ENCODE measurements around the gene ATRNL1. TPM values are rescaled to one million over a fixed set of nuclear protein-coding genes. Genes with fewer than 3 reads are reported as not detected.

The ATRNL1 gene
- total and polyA plus RNA-seq, 4 donors, result 0.40 to 26.9 (median 5.3) TPM

DNA sequence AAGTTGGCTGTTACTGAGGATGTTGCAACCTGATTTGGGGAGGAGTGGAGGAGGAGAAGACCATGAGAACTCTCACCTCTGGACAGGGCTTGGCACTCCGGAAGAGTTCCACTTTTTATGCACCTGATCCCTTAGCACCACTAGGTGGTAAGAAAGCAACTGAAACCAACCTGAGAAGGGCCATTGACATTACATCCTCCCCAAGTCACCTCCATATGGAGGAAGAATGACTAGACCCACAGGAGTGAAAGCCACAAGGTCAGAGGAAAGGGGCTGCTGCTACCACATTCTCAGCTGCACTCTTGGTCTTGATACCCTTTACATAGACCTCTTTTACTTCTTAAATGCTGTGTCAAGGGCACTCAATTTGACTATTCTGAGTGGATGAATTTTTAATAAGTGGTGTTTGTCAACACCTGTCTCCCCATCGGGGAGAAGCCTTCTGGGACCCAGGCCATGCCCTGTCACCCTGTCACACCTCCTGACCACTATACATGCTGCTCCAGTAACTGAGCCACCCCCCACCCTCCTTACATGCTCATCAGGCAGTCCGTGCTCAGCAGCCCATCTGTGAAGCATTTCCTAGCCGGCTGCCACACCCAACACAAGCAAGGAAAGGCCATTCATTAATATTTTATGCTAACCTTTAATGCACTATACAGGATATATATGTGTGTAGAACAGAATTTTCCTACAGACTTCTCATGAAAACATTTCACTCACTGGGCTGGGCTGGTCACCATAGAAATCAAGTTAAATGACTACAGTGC is 817.0 kb downstream of the ATRNL1 start:
- 84% methylated on average over 4 of the region's 4 CpGs for WGBS
- no peak overlapping the region for H3K4me3 ChIP-seq (ENCODE audit: low read depth in 1 of 3, low read length in 3 of 3)

DNA sequence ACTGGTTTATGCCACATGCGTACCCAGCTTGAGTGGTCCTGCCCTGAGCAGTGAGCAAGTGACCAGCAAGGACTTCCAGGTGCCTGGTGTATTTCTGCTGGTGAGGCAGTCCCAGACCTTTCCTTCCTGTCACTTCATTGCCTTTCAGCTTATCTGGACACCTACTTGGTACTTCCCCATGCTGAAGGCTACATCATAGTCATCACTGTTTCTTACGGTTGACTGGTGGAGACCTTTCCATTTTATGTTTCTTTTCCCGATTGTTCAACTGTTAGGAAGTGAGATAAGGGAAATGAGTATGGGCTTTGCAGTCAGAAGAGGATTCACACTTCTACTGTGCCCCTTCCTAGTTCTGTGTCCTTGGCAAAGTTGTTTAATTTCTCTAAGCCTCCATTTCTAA is 821.3 kb downstream of the ATRNL1 start:
- H3K36me3 ChIP-seq (ENCODE audit: control insufficient read depth in 4 of 4, insufficient read depth in 3 of 4, low read depth in 1 of 4, low read length in 3 of 4), result no peaks in the 10 kb centered on the region
- WGBS, result 95% methylated on average over 3 of the region's 3 CpGs
- H3K4me3 ChIP-seq (ENCODE audit: low read depth in 1 of 3, low read length in 3 of 3), result no peak overlapping the region
- DNase-seq (ENCODE audit: low spot score), result no peak
- no peak overlapping the region for H3K27ac ChIP-seq (ENCODE audit: low read depth in 1 of 2, low read length in 2 of 2)
- H3K9me3 ChIP-seq (ENCODE audit: control insufficient read depth in 4 of 4, low read length in 3 of 4), result no peaks in the 10 kb centered on the region
- no peaks in the 10 kb centered on the region for H3K4me1 ChIP-seq (ENCODE audit: control insufficient read depth in 4 of 4, insufficient read depth in 4 of 4, low read length in 3 of 4)
- H3K9ac ChIP-seq (ENCODE audit: low read depth in 1 of 2, low read length in 2 of 2), result no peak overlapping the region
- H3K27me3 ChIP-seq (ENCODE audit: control insufficient read depth in 4 of 4, insufficient read depth in 4 of 4, low read length in 3 of 4), result peaks cover 0 to 3% (median 0%) of the 10 kb centered on the region in 4 donors
- TF ChIP-seq GABPA (IDR thresholded peaks at IDR 0.05 in 1 of 2, conservative IDR thresholded peaks at IDR 0.05 in 1 of 2) (no peak), JUND (IDR thresholded peaks at IDR 0.05) (no peak), YY1 (IDR thresholded peaks at IDR 0.05) (no peak), HNF4G (IDR thresholded peaks at IDR 0.05) (no peak), SP1 (IDR thresholded peaks at IDR 0.05) (no peak), FOXA1 (IDR thresholded peaks at IDR 0.05) (no peak)
- TF ChIP-seq, protein P1, sequence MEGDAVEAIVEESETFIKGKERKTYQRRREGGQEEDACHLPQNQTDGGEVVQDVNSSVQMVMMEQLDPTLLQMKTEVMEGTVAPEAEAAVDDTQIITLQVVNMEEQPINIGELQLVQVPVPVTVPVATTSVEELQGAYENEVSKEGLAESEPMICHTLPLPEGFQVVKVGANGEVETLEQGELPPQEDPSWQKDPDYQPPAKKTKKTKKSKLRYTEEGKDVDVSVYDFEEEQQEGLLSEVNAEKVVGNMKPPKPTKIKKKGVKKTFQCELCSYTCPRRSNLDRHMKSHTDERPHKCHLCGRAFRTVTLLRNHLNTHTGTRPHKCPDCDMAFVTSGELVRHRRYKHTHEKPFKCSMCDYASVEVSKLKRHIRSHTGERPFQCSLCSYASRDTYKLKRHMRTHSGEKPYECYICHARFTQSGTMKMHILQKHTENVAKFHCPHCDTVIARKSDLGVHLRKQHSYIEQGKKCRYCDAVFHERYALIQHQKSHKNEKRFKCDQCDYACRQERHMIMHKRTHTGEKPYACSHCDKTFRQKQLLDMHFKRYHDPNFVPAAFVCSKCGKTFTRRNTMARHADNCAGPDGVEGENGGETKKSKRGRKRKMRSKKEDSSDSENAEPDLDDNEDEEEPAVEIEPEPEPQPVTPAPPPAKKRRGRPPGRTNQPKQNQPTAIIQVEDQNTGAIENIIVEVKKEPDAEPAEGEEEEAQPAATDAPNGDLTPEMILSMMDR (IDR thresholded peaks at IDR 0.05; ENCODE audit: low read depth, low read length, missing input control), result no peak

More for the DNA sequence above, 817.0 kb downstream of the ATRNL1 start:
- DNase-seq (ENCODE audit: low spot score), result no peak
- TF ChIP-seq RXRA (IDR thresholded peaks at IDR 0.05) (no peak), HNF4A (conservative IDR thresholded peaks at IDR 0.05) (no peak), FOXA2 (IDR thresholded peaks at IDR 0.05) (no peak), YY1 (IDR thresholded peaks at IDR 0.05) (no peak), GABPA (IDR thresholded peaks at IDR 0.05 in 1 of 2, conservative IDR thresholded peaks at IDR 0.05 in 1 of 2) (no peak), NR2F2 (IDR thresholded peaks at IDR 0.05) (no peak), RAD21 (IDR thresholded peaks at IDR 0.05) (no peak), SP1 (IDR thresholded peaks at IDR 0.05) (no peak), HNF4G (IDR thresholded peaks at IDR 0.05) (no peak)
- TF ChIP-seq, protein P2, sequence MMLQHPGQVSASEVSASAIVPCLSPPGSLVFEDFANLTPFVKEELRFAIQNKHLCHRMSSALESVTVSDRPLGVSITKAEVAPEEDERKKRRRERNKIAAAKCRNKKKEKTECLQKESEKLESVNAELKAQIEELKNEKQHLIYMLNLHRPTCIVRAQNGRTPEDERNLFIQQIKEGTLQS (IDR thresholded peaks at IDR 0.05), result no peak
- TF ChIP-seq, protein P3, sequence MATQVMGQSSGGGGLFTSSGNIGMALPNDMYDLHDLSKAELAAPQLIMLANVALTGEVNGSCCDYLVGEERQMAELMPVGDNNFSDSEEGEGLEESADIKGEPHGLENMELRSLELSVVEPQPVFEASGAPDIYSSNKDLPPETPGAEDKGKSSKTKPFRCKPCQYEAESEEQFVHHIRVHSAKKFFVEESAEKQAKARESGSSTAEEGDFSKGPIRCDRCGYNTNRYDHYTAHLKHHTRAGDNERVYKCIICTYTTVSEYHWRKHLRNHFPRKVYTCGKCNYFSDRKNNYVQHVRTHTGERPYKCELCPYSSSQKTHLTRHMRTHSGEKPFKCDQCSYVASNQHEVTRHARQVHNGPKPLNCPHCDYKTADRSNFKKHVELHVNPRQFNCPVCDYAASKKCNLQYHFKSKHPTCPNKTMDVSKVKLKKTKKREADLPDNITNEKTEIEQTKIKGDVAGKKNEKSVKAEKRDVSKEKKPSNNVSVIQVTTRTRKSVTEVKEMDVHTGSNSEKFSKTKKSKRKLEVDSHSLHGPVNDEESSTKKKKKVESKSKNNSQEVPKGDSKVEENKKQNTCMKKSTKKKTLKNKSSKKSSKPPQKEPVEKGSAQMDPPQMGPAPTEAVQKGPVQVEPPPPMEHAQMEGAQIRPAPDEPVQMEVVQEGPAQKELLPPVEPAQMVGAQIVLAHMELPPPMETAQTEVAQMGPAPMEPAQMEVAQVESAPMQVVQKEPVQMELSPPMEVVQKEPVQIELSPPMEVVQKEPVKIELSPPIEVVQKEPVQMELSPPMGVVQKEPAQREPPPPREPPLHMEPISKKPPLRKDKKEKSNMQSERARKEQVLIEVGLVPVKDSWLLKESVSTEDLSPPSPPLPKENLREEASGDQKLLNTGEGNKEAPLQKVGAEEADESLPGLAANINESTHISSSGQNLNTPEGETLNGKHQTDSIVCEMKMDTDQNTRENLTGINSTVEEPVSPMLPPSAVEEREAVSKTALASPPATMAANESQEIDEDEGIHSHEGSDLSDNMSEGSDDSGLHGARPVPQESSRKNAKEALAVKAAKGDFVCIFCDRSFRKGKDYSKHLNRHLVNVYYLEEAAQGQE (IDR thresholded peaks at IDR 0.05), result no peak
- TF ChIP-seq, protein P1 (IDR thresholded peaks at IDR 0.05; ENCODE audit: low read depth, low read length, missing input control), result no peak
- TF ChIP-seq, protein P4, sequence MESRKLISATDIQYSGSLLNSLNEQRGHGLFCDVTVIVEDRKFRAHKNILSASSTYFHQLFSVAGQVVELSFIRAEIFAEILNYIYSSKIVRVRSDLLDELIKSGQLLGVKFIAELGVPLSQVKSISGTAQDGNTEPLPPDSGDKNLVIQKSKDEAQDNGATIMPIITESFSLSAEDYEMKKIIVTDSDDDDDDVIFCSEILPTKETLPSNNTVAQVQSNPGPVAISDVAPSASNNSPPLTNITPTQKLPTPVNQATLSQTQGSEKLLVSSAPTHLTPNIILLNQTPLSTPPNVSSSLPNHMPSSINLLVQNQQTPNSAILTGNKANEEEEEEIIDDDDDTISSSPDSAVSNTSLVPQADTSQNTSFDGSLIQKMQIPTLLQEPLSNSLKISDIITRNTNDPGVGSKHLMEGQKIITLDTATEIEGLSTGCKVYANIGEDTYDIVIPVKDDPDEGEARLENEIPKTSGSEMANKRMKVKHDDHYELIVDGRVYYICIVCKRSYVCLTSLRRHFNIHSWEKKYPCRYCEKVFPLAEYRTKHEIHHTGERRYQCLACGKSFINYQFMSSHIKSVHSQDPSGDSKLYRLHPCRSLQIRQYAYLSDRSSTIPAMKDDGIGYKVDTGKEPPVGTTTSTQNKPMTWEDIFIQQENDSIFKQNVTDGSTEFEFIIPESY (IDR thresholded peaks at IDR 0.05), result no peak
- Histone ChIP-seq H3K4me1 (ENCODE audit: control insufficient read depth in 4 of 4, insufficient read depth in 4 of 4, low read length in 3 of 4) (no peaks in the 10 kb centered on the region), H3K36me3 (ENCODE audit: control insufficient read depth in 4 of 4, insufficient read depth in 3 of 4, low read depth in 1 of 4, low read length in 3 of 4) (no peaks in the 10 kb centered on the region), H3K27me3 (ENCODE audit: control insufficient read depth in 4 of 4, insufficient read depth in 4 of 4, low read length in 3 of 4) (peaks cover 0 to 3% (median 0%) of the 10 kb centered on the region in 4 donors), H3K27ac (ENCODE audit: low read depth in 1 of 2, low read length in 2 of 2) (no peak overlapping the region), H3K9ac (ENCODE audit: low read depth in 1 of 2, low read length in 2 of 2) (no peak overlapping the region), H3K9me3 (ENCODE audit: control insufficient read depth in 4 of 4, low read length in 3 of 4) (no peaks in the 10 kb centered on the region)

All from liver (tissue), 9 donors.